GM19240 (cell line): Measurements from ENCODE around the gene FSIP1.
A peak's percentile ranks its signal among the peaks of the same experiment; 100 is the strongest.
"Not testable (repeated sequence)": the region's sequence is repeated elsewhere in the genome, so short reads cannot be mapped to it uniquely, and the experiment has no call there.

Experiments used
- DNase-seq: peaks from one replicate; pipeline ENCODE4 v3.0.0; 2011; ENCODE audit warnings: low spot score; ENCODE audit not compliant: insufficient read length

The FSIP1 gene

GRCh38 chr15:39782441-39783138 is at the start of gene FSIP1:
TSS of gene FSIP1 (minus strand) at chr15:39782841. CDS start at chr15:39776524, 6,317 bp downstream.
- peak; percentile 93 for DNase-seq

GRCh38 chr15:39830166-39830565 is 47.5 kb upstream of the FSIP1 start:
- no peak for DNase-seq

- no peak for DNase-seq
These were observed 45.8 kb upstream of the FSIP1 start for GRCh38 chr15:39828374-39828931.

GRCh38 chr15:39826975-39827374 is 44.3 kb upstream of the FSIP1 start:
- no peak for DNase-seq

GRCh38 chr15:39823634-39824033 is 41.0 kb upstream of the FSIP1 start:
- DNase-seq: no peak

GRCh38 chr15:39820050-39820602 is 37.5 kb upstream of the FSIP1 start:
- DNase-seq: no peak

- no peak for DNase-seq
These were observed 36.9 kb upstream of the FSIP1 start for GRCh38 chr15:39819533-39819932.

DNA sequence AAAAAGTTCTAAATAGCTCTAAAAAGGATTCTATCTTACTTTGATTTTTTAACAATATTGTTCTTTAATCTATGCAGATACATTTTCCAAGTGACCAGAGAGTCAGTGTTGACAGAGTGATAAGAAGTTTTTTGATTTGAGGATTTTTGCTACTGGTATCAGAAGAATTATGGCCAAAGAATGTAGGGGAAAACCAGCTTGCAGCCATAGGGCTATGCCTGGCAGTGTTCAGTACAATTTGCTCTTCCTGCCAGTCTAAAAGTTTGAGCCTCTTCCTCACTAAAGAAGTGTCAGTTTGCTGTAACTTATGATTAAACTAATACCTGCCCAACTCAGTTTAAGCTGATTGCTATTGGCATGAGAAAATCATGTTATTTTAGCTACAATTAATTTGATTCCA is 35.3 kb upstream of the FSIP1 start:
- no peak for DNase-seq

GRCh38 chr15:39814489-39814888 is 31.8 kb upstream of the FSIP1 start:
- no peak for DNase-seq

GRCh38 chr15:39812651-39813050 is 30.0 kb upstream of the FSIP1 start:
- DNase-seq: not testable (repeated sequence)

DNA sequence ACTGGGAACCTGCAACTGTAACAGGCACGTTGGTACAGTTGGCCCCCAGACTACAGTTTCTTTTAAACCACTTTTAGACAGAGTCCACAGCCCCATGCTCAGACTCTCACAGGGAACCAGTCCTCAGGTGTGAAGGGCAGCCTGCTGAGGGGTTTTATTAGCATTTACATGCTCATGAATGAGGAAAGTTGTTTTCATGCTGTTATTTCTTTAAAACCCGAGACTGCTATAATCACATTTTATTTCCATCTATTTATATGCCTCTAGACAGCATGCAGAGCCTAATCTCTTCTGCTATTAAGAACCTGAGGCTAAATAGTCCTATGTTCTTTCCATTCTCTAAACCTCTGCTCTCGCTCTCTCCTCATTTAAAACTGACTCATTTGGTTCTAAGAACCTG is 26.3 kb upstream of the FSIP1 start:
- DNase-seq: no peak

GRCh38 chr15:39807791-39808190 is 25.1 kb upstream of the FSIP1 start:
- DNase-seq: no peak

DNA sequence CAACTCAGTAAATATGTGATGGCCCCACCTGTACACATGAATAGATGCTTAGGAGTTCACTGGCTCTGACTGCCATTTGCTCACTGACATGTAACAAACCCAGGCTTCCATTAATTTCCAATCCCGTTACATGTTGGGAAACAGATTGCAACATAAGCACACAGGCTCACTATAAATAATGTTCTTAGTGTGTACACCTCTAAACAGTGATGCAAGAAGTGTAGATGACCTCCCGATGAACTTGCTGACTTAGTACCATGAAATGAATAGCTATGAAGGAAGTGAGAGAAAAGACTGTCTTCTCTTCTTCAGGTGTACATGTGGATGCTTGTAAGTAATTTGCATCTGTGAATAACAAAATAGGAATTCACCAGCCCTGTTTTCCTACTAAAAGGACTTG is 21.4 kb upstream of the FSIP1 start:
- DNase-seq: no peak

DNA sequence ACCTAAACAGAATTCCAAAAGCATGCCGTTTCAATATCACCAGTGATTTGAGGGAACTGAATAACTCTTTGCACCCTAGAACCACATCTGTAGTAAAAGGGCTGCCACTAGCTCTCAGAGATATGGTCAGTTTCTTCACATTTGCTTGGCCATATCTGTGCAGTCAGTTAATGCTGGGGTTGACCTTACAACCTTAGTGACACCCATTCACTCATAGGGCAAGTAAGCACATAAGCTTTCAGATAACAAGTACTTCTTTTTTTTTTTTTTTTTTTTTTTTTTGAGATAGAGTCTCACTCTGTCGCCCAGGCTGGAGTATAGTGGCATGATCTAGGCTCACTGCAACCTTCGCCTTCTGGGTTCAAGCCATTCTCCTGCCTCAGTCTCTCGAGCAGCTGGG is 20.4 kb upstream of the FSIP1 start:
- DNase-seq: no peak

- peak; percentile 18 for DNase-seq
These were observed 19.1 kb upstream of the FSIP1 start for GRCh38 chr15:39801641-39802309.

- no peak for DNase-seq
These were observed 16.9 kb upstream of the FSIP1 start for GRCh38 chr15:39799552-39800011.

- DNase-seq: no peak
These were observed 15.7 kb upstream of the FSIP1 start for GRCh38 chr15:39798382-39798781.

DNA sequence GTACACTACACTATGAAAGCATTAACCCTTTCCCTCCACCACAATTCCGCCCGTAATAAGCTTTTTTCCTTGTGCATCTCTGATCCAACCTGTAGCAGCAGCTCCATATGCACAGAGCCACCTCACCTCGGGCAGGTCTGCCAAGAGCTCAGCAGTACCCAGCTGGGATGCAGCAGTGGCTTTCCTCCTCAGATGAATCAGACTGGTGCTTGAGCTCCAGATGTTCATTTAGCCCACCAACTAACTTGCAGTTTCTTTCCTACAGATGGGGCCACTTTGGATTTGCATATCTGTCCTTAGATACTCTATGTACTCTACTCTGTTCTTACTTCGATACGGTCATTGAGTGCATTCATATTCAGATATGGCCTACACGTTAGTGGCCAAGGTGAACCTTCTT is 14.8 kb upstream of the FSIP1 start:
- DNase-seq: no peak

DNA sequence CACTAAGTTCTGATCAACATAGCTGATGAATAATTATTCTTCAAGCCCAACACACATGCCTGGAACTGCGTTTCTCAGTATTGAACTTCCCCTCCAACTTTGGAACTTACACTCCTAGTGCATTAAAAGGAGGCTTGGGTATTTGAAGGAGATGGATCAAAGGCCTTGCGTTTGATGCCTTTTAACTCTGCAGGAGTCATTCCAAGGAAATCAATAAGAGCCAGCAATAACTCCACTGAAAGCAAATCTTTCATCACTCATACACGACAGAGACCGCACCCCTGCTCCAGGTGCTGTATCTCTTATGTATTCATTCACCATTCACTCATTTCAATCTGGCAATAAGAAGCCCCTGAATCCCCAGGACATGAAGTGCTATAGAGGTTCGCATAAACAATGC is 14.0 kb upstream of the FSIP1 start:
- no peak for DNase-seq

- DNase-seq: no peak
These were observed 12.8 kb upstream of the FSIP1 start for GRCh38 chr15:39795486-39795885.

DNA sequence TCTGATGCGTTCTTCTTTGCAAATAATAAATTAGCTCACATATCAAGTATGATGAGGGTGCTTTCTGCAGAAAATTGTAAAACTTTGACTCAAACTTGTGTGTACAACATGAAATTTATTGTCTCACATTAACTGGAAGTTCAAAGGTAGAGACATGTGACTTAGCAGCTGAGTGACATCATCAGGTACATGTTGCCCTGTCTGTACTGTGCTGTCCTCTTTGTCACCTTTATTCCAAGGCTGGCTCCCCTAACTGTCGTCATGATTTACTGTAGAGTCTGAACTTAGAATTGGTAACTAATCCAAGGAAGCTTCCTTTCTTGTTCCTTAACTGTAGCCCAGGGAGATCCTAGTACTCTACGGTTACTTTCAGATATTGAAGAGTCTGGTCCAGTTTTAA is 12.3 kb upstream of the FSIP1 start:
- no peak for DNase-seq

DNA sequence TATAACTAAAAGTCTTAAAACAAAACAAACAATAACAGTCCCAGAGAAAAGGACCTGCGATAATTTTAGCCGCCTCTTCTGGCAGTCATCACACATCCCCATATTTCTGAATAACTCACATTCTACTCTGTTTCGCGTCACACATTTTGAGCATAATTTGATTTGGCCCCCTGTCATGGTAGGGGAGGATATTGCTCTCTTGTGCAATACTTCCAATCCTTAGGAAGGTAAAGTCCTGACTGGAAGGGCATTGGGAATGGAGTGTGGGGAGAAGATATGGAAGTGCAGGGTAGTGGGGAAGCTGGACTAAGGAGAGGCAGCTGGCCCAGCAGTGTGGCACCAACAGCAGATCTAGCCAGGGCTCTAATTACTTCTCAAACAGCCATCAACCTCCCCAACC is 11.3 kb upstream of the FSIP1 start:
- no peak for DNase-seq
